Transverse colon (tissue), 4 donors: ENCODE data around the gene GPX4. TPM values are rescaled to one million over a fixed set of nuclear protein-coding genes. Genes with fewer than 3 reads are reported as not detected.

Experiments
- DNase-seq: peaks from one replicate; pipeline ENCODE4 v3.0.0-alpha.2; 2019
- H3K27ac ChIP-seq, 4 donors: fragments of 200-600 bp; sonication (generic); 2 replicates each; pipeline ENCODE4 v1.5.1; 2016 to 2018; ENCODE audit warnings: inconsistent platforms in 4 of 4
- H3K27me3 ChIP-seq: fragments of 200-600 bp; sonication (generic); 2 replicates; pipeline ENCODE4 v1.5.1; 2017; ENCODE audit warnings: inconsistent platforms
- H3K36me3 ChIP-seq, 4 donors: fragments of 200-600 bp; sonication (generic); 2 replicates each; pipeline ENCODE4 v1.5.1; 2017 to 2019; ENCODE audit warnings: inconsistent platforms in 4 of 4
- H3K4me1 ChIP-seq, 4 donors: fragments of 200-600 bp; sonication (generic); 2 replicates each; pipeline ENCODE4 v1.5.1; 2017 to 2020; ENCODE audit warnings: inconsistent platforms in 4 of 4
- H3K4me3 ChIP-seq, 4 donors: fragments of 200-600 bp; sonication (generic); 1 replicate in 1 of 4; 2 replicates in 3 of 4; pipeline versions ENCODE4 v1.5.1 to v1.6.1; 2017 to 2019; ENCODE audit warnings: inconsistent platforms in 4 of 4
- H3K9me3 ChIP-seq, 2 donors: fragments of 200-600 bp; sonication (generic); 2 replicates each; pipeline ENCODE4 v1.5.1; 2017 to 2019; ENCODE audit warnings: inconsistent platforms in 2 of 2
- EP300 ChIP-seq: sonication (generic); formaldehyde crosslinking; IDR thresholded peaks from one replicate; pipeline ENCODE4 v1.6.1; 2017; ENCODE audit warnings: antibody characterized with exemption, low read depth
- POLR2A ChIP-seq: fragments of 450-650 bp; IDR thresholded peaks from one replicate; pipeline ENCODE4 v1.6.1; 2016; ENCODE audit warnings: antibody characterized with exemption, mild to moderate bottlenecking, moderate library complexity
- POLR2AphosphoS5 ChIP-seq, 3 donors: sonication (generic); formaldehyde crosslinking; IDR thresholded peaks; one replicate each; pipeline ENCODE4 v1.6.1; 2016; ENCODE audit warnings: antibody characterized with exemption in 3 of 3
- WGBS, 2 donors: methylation state at CpG; one replicate each; pipeline ENCODE4 v1.1.5; 2018; ENCODE audit warnings: low coverage in 1 of 2; 5-methylcytosine and 5-hydroxymethylcytosine counted together
- in situ Hi-C, 4 donors: fragments of 200-750 bp; cut with MboI; loops; one replicate each; pipeline versions ENCODE4 v1.15.0 to v1.15.1; 2017; ENCODE audit warnings: low sequenced_read_pairs in 3 of 4, low pct_ligation_motif_present in 1 of 4, low pct_unique_long_range_greater_than_20kb in 1 of 4
- intact Hi-C: fragments of 100-400 bp; cut with DNase I; formaldehyde crosslinking; loops from one replicate; pipeline ENCODE4 v1.15.1; 2023; ENCODE audit warnings: low total_unique reads
- total RNA-seq, 4 donors: library from RNA; depleted of rRNA; stranded (reverse); fragments of >200 nt; gene quantifications; one replicate each; pipeline ENCODE4 v1.1.0, GENCODE V29; 2016
- TF ChIP-seq, protein P1 (sequence below), 5 experiments: fragments of 200-600 bp in 3 of 5; fragments of 450-650 bp in 2 of 5; sonication (generic) in 3 of 5; IDR thresholded peaks; 1 replicate in 2 of 5; 2 replicates in 3 of 5; pipeline ENCODE4 v1.5.1; 2016 to 2017; ENCODE audit warnings: antibody characterized with exemption in 5 of 5, inconsistent platforms in 3 of 5, mild to moderate bottlenecking in 2 of 5, moderate library complexity in 1 of 5

The GPX4 gene, protein sequence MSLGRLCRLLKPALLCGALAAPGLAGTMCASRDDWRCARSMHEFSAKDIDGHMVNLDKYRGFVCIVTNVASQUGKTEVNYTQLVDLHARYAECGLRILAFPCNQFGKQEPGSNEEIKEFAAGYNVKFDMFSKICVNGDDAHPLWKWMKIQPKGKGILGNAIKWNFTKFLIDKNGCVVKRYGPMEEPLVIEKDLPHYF
- 100 to 1,000 TPM; 115 to 426 (median 261) TPM for total RNA-seq

DNA sequence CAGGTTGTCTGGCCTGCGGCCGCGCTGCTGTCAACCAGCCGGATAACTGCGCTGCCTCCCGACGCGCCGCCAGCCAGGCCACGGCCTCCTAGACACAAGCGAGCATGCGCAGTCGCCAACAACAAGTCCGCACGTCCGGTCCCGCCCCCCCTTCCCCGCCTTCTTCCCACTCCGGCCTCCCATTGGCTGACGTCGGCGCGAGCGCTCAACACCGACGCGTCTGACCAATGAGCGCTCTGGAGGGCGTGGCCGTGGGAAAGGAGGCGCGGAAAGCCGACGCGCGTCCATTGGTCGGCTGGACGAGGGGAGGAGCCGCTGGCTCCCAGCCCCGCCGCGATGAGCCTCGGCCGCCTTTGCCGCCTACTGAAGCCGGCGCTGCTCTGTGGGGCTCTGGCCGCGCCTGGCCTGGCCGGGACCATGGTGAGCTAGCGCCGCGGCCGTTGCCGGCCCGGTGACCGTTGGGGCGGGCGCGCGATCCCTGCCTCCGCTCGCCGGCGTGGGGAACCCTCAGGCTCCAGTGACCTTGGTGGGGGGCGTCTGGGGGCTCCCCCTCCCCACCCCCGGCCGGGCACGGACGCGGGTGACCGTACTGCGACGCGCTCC, at the start of gene GPX4:
GPX4 (plus strand) TSS at position 287 of the 603 bp plus-strand sequence; CDS start at position 337, 50 bp downstream.
- intact Hi-C loops, result loop anchor here (2.0 to 10.0 kb wide), 3 partner anchors 75 to 179 kb away; partner anchors contain the start of genes ARID3A, ATP5F1D and MIDN
- 2% methylated on average over 34 of the region's 75 CpGs; no CpG with 5 or more reads in 1 of the 2 donors for WGBS, 2 donors

DNA sequence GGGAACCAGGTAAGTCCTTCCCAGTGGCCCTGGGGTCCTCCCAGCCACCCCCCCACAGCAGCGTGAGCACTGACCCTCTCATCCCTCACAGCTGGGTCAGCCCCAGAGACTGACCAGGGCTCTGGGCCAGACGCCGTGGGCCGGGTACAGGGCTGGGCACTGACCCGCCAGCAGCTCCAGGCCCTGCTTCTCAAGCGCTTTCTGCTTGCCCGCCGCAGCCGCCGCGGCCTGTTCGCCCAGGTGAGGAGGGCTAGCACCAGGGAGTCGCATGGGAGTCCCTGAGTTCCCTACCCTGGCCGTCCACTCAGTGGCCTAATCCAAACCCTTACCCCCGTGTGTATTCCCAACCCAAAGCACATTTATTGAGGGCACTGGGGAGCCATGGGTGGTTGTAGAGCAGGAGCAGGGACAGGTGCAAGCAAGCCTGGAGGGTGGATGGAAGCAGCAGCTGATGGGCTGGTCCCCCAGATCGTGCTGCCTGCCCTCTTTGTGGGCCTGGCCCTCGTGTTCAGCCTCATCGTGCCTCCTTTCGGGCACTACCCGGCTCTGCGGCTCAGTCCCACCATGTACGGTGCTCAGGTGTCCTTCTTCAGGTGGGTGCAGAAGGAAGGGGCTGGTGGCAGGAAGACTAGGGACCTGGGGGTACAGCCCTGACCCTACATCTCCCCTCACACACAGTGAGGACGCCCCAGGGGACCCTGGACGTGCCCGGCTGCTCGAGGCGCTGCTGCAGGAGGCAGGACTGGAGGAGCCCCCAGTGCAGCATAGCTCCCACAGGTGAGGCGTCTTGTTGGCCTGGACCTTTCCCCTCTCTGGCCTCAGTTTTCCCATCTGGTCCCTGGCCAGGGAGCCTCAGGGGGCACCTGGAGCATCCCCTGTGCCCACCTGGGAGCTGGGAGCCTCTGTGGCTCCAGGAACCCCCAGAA, 49.4 kb upstream of the GPX4 start:
- Histone ChIP-seq H3K27me3 (no peaks in the 10 kb centered on the region), H3K36me3 (no peaks in the 10 kb centered on the region), H3K27ac (no peak overlapping the region), H3K4me1 (no peaks in the 10 kb centered on the region), H3K4me3 (no peak overlapping the region), H3K9me3 (peaks cover 0 to 13% of the 10 kb centered on the region in 2 donors)
- intact Hi-C loops (no loop called here), in situ Hi-C loops (no loop called here)
- no peak for DNase-seq
- TF ChIP-seq, protein P1, sequence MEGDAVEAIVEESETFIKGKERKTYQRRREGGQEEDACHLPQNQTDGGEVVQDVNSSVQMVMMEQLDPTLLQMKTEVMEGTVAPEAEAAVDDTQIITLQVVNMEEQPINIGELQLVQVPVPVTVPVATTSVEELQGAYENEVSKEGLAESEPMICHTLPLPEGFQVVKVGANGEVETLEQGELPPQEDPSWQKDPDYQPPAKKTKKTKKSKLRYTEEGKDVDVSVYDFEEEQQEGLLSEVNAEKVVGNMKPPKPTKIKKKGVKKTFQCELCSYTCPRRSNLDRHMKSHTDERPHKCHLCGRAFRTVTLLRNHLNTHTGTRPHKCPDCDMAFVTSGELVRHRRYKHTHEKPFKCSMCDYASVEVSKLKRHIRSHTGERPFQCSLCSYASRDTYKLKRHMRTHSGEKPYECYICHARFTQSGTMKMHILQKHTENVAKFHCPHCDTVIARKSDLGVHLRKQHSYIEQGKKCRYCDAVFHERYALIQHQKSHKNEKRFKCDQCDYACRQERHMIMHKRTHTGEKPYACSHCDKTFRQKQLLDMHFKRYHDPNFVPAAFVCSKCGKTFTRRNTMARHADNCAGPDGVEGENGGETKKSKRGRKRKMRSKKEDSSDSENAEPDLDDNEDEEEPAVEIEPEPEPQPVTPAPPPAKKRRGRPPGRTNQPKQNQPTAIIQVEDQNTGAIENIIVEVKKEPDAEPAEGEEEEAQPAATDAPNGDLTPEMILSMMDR (IDR thresholded peaks at IDR 0.05), result no peak
- no peak for TF ChIP-seq POLR2AphosphoS5 (IDR thresholded peaks at IDR 0.05)
- no peak for TF ChIP-seq EP300
- no peak for TF ChIP-seq POLR2A
- 96% methylated on average over 24 of the region's 28 CpGs; no CpG with 5 or more reads in 1 of the 2 donors for WGBS, 2 donors

More for the DNA sequence above, at the start of gene GPX4:
- Histone ChIP-seq H3K9me3 (no peaks in the 10 kb centered on the region), H3K27me3 (no peaks in the 10 kb centered on the region), H3K27ac (peak within 1 kb of the TSS; percentile 98 to 100 (median 100)), H3K4me1 (peaks cover 23 to 62% (median 40%) of the 10 kb centered on the region in 4 donors), H3K36me3 (peaks cover 0 to 8% (median 2%) of the 10 kb centered on the region in 4 donors), H3K4me3 (peak within 1 kb of the TSS; percentile 52 to 98 (median 91))
- DNase-seq, result peak; percentile 100
- in situ Hi-C loops, result no loop called here
- peak; percentile 96 to 99 (median 99) for TF ChIP-seq POLR2AphosphoS5 (IDR thresholded peaks at IDR 0.05)
- TF ChIP-seq, protein P1 (IDR thresholded peaks at IDR 0.05), result peak in 1 of 5 experiments; percentile 19
- TF ChIP-seq EP300, result no peak
- peak; percentile 98 for TF ChIP-seq POLR2A

DNA sequence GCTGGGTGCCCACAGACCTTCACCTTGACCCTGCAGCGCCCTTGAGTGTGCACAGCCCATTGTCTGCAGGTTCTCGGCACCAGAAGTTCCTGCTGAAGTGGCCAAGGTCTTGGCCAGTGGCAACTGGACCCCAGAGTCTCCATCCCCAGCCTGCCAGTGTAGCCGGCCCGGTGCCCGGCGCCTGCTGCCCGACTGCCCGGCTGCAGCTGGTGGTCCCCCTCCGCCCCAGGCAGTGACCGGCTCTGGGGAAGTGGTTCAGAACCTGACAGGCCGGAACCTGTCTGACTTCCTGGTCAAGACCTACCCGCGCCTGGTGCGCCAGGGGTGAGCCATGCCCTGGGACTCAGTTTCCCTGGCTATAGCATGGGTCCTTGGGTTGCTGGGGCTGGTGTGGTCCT, 48.8 kb upstream of the GPX4 start:
- Histone ChIP-seq H3K4me3 (no peak overlapping the region), H3K27ac (no peak overlapping the region), H3K4me1 (no peaks in the 10 kb centered on the region), H3K36me3 (no peaks in the 10 kb centered on the region), H3K9me3 (peaks cover 0 to 13% of the 10 kb centered on the region in 2 donors), H3K27me3 (no peaks in the 10 kb centered on the region)
- no peak for TF ChIP-seq POLR2AphosphoS5 (IDR thresholded peaks at IDR 0.05)
- 95% methylated on average over 11 of the region's 14 CpGs; no CpG with 5 or more reads in 1 of the 2 donors for WGBS, 2 donors
- in situ Hi-C loops, result no loop called here
- intact Hi-C loops, result no loop called here
- DNase-seq, result no peak

DNA sequence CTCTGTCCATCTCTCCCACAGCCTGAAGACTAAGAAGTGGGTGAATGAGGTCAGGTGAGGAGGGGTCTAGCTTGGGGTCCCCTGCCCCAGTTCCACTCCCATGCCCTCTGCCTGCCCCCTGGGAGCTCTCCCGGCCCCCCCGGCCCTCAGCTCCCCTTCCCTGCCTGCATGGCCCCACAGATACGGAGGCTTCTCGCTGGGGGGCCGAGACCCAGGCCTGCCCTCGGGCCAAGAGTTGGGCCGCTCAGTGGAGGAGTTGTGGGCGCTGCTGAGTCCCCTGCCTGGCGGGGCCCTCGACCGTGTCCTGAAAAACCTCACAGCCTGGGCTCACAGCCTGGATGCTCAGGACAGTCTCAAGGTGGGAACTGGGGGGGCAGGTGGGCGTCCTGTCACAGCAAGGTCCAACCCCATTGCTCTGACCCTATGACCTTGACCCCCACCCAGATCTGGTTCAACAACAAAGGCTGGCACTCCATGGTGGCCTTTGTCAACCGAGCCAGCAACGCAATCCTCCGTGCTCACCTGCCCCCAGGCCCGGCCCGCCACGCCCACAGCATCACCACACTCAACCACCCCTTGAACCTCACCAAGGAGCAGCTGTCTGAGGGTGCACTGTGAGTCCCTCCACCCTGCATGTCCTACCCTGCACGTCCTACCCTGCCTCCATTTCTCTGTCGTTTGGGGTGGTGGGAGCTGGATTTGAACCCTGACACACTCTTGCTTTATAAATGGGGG, 47.7 kb upstream of the GPX4 start:
- H3K9me3 ChIP-seq, result peaks cover 0 to 13% of the 10 kb centered on the region in 2 donors
- H3K27ac ChIP-seq, result no peak overlapping the region
- no peak for TF ChIP-seq POLR2AphosphoS5 (IDR thresholded peaks at IDR 0.05)
- TF ChIP-seq, protein P1 (IDR thresholded peaks at IDR 0.05), result no peak
- TF ChIP-seq EP300, result no peak
- no peak for TF ChIP-seq POLR2A
- no peaks in the 10 kb centered on the region for H3K36me3 ChIP-seq
- 93 to 95% methylated on average over 4 to 20 of the region's 20 CpGs for WGBS, 2 donors
- no peaks in the 10 kb centered on the region for H3K4me1 ChIP-seq
- in situ Hi-C loops, result no loop called here
- H3K4me3 ChIP-seq, result no peak overlapping the region
- H3K27me3 ChIP-seq, result no peaks in the 10 kb centered on the region
- no peak for DNase-seq
- intact Hi-C loops, result no loop called here
